ENCODE data around the gene DRP2.
"Not testable (repeated sequence)": the region's sequence is repeated elsewhere in the genome, so short reads cannot be mapped to it uniquely, and the experiment has no call there.

The DRP2 gene

DNA sequence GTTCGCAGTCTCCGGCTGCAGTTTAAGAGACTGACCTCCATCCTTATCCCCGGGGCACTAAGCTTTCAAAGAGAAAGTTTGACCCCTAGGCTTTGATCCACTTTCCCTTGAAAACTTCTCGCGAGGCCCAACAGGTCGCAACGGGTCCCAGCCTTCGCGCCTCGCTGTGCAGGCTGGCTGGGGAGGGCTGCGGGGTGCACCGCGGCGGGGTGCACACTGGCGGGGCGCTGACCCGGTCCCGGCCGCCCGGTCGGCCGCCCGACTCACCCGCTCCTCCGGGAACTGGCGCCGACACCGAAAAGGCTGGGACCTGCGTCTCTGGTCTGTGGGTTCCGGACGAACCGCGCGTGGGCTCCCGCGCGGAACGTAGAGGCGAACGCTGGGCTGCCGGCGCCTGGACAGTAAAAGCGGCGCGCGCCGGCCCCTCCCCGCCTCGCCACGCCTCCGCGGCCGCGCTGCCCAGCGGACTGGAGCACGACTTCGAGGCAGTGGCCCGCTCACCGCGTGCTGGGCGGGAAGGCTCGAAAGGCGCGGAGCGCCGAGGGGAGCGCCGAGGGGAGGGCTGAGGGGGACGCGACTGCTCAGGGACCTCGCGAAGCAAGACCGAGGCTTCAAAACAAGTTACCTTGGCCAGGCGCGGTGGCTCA lies 71.5 kb downstream of the DRP2 start, which contains the start of gene TAF7L:
TAF7L (minus strand) TSS at position 378 of the 647 bp plus-strand sequence. CDS start 3,791 bp downstream, outside the sequence.
- TF ChIP-seq, protein P1, sequence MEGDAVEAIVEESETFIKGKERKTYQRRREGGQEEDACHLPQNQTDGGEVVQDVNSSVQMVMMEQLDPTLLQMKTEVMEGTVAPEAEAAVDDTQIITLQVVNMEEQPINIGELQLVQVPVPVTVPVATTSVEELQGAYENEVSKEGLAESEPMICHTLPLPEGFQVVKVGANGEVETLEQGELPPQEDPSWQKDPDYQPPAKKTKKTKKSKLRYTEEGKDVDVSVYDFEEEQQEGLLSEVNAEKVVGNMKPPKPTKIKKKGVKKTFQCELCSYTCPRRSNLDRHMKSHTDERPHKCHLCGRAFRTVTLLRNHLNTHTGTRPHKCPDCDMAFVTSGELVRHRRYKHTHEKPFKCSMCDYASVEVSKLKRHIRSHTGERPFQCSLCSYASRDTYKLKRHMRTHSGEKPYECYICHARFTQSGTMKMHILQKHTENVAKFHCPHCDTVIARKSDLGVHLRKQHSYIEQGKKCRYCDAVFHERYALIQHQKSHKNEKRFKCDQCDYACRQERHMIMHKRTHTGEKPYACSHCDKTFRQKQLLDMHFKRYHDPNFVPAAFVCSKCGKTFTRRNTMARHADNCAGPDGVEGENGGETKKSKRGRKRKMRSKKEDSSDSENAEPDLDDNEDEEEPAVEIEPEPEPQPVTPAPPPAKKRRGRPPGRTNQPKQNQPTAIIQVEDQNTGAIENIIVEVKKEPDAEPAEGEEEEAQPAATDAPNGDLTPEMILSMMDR (IDR thresholded peaks at IDR 0.05; ENCODE audit: control insufficient read depth, insufficient read depth, low read depth, low read length, missing control alignments): no peak
- no peak within 1 kb of the TSS for H3K4me3 ChIP-seq (ENCODE audit: control insufficient read depth, low read depth, low read length)
- DNase-seq (ENCODE audit: low read depth): no peak

DNA sequence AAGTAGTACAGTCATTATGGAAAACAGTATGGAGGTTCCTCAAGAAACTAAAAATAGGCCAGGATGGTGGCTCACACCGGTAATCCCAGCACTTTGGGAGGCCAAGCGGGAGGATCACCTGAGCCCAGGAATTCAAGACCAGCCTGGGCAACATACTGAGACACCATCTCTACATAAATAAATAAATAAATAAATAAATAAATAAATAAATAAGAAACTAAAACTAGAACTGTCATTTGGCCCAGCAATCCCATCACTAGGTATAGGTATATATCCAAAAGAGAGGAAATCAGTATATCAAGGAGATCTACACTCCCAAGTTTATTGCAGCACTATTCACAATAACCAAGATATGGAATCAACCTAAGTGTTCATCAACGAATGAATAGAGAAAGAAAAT lies 76.0 kb downstream of the DRP2 start:
- not testable (repeated sequence) for DNase-seq (ENCODE audit: low read depth); H3K4me3 ChIP-seq (ENCODE audit: control insufficient read depth, low read depth, low read length)

DNA sequence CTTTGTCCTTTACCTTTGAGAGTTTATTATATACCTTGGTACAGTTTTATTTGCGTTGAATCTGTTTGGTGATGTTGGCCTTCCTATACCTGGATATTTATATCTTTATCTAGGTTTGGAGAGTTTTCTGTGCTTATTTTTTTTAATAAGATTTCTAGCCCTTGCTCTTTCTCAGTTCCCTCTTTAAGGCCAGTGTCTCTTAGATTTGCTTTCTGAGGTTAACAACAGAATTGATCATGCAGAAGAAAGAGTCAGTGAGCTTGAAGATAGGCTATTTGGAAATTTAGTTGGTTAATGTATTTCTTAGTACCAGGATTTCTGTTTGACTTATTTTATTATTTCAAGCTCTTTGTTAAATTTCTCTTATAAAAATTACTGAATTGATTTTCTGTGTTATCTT lies 84.2 kb downstream of the DRP2 start:
- TF ChIP-seq, protein P1 (IDR thresholded peaks at IDR 0.05; ENCODE audit: control insufficient read depth, insufficient read depth, low read depth, low read length, missing control alignments): no peak
- no peak overlapping the region for H3K4me3 ChIP-seq (ENCODE audit: control insufficient read depth, low read depth, low read length)
- DNase-seq (ENCODE audit: low read depth): no peak

Measured in AG09309 (cell line).